ENCODE measurements around the gene CMPK1.

Gene CMPK1

DNA sequence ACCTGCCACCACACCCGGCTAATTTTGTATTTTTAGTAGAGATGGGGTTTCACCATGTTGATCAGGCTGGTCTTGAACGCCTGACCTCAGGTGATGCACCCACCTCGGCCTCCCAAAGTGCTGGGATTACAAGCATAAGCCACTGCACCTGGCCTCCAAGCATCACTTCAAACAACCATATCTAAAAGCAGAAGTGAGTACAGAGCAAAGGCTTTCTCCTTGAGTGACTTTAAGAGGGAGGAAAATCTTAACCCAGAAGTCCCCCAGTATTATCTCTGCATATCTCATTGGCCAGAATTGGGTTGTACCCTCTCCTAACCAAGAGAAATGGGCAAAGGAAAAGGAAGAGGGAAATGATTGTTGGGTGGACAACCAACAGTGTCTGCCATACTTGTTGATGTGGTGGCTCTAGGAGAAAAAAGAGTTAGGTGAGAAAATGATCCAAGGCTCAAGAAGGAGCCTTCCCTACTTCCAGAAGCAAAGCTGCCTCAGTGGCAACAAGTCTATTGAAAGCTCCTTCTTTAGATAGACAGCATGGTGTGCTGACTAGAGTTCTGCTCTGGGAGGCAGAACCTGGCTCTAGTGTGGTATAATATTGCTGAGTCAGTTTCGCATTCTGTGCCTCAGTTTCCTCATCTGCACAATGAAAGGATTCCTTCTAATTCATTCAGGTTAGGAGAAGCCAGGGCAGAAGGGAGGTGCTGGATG is 65.7 kb downstream of the CMPK1 start:
- DNase-seq = no peak

DNA sequence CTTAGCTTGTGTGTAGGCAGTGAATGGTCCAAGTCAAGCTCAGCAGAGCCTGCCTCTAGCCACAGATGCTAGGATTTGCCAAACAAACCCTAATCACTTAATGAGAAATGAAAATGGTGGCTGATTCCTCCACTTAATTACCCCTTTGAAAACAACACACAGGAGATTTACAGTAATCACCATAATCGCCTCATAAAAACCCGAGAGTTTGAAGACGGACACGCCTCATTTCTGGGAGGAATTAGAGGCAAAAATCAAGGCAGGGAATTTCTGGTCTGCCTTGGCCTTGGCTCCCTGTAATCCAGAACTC is 66.2 kb downstream of the CMPK1 start:
- DNase-seq = peak; percentile 51

DNA sequence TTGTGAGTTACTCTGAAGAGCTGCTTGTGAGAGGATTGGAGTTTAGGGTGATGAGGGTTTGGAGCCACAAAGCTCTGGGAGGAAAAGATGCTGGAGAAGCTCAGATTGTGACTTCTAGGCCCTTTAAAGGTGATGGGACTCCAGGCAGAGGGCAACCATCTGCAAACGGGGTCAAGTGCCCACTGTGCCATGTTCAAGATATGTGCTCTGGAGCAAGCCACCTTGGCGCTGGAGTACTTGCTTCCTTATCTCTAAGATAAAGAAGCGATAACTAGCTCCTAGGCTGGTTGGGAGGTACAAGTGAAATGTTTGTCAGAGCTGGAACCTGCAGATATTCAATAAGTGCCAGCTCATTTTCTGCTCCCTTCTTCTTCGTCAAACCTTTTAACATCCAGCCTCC is 68.2 kb downstream of the CMPK1 start:
- no peak for DNase-seq

DNA sequence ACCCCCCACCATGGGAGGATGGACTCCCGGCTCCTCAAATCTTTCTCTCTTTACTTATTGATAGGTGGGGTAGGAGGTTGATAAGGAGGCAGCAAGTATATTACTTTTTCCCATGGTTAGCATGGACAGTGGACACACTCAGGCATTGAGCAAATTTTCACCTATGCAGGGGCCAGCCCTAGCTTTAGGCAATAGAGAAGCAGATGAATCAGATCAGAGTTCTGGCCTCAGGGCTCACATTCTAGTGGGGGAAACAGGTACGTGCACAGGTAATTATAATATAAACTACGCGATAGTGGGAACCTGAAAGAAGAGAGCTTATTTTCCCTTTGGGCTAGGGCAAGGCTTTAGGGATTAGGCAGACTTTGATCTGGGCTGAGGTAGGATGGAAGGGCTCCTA is 69.0 kb downstream of the CMPK1 start:
- DNase-seq = no peak

GRCh38 chr1:47403321-47403910 is 69.8 kb downstream of the CMPK1 start:
- DNase-seq = no peak

DNA sequence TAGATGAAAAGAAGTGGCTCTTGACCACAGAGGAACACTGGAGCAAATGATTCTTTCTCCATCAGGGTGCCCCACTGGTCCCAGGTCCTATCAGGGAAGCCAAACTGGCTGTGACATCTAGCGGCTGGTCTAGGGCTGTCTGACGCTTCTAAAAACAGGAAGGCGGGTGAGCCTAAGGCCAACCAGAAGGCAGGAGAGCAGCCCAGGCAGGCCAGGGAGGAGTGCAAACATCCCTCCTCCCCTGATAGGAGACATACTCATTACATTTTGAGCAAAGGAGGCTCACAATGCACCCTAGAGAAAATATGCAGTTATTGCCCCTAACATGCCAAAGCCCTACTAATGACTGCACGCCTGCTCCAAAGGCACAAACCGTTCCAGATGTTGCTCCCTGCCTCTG is 72.1 kb downstream of the CMPK1 start:
- no peak for DNase-seq

- DNase-seq = no peak
These were observed 73.4 kb downstream of the CMPK1 start for GRCh38 chr1:47406966-47407365.

- no peak for DNase-seq
These were observed 73.9 kb downstream of the CMPK1 start for GRCh38 chr1:47407481-47407880.

DNA sequence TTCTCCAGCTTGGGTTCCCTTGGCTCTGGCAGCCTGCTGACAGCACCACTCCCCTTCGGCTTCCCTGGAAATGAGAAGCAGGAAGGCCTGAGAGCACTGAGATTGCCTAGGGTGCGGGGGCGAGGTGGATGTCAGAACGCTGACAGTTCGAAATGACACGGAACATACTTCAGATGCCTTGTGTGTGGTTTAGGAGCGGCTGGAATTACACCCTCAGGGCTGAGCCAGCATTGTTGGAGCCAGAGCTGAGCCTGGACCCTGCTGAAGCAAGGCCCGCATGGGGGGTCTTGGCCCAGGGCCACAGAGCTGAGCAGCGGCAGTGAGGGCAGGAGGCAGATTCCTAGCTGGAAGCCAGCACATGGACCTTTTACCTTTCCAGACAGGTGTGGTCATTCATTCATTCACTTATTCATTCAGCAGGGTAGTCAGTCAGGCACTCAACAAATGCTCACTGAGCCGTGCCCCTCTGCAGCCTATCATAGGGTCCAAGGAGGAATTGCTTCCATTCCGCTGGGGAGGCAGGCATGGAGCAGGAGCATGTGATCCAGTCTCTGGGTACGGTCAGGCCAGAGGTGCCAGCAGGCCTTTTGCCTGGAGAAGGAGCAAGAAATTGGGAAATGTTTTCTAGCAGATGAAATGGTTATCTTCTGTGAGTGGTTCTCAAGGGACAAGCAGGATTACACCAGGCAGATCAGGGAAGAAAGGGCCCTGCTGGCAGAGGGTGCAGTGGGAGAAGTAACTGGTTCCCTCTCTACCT is 75.9 kb downstream of the CMPK1 start:
- peak; percentile 47 for DNase-seq

DNA sequence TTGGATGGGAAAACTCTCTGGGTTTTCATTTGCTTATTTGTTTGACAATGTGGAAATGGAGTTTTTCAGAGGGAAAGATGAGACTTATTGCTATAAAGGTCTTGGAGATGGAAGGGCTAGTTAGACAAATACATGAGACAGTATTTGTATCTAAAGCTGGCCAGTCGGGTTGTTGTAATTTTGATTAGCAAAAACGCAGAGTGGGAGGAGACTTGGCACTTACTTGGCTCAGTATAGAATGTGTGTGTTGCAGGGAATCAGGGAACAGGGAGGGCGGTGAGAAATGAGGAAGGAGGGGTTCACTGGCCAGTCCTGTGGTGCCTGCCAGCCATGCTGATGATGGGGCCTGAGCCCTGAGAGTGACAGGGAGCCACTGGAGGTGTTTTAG is 76.5 kb downstream of the CMPK1 start:
- DNase-seq = no peak

GRCh38 chr1:47411436-47411835 is 77.8 kb downstream of the CMPK1 start:
- no peak for DNase-seq

DNA sequence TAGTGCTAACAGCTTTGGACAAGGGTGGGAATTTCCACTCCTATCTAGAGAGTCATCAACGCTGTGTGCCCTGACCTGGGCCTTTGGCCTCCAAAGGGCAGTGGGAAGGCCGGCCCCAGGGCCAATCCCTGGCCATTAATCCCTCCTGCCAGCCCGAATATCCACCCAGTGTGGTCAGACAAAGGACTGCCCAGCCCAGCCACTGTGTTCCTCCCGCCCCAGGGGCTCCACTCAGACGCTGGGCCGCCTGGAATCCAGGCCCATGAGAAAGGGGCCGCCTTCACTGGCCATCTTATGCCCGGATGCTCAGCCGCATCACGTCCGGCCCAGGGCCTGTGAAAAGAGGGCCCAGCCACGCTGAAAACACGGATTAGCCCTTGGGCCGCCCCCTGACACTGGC is 78.8 kb downstream of the CMPK1 start:
- DNase-seq = no peak

GRCh38 chr1:47415728-47416318 is 82.2 kb downstream of the CMPK1 start, which contains the start of gene FOXE3:
FOXE3 (plus strand) TSS chr1:47416285; CDS start chr1:47416316, 31 bp downstream.
- DNase-seq = no peak

- peak; percentile 66 for DNase-seq
These were observed 83.0 kb downstream of the CMPK1 start for GRCh38 chr1:47416319-47417169.

DNA sequence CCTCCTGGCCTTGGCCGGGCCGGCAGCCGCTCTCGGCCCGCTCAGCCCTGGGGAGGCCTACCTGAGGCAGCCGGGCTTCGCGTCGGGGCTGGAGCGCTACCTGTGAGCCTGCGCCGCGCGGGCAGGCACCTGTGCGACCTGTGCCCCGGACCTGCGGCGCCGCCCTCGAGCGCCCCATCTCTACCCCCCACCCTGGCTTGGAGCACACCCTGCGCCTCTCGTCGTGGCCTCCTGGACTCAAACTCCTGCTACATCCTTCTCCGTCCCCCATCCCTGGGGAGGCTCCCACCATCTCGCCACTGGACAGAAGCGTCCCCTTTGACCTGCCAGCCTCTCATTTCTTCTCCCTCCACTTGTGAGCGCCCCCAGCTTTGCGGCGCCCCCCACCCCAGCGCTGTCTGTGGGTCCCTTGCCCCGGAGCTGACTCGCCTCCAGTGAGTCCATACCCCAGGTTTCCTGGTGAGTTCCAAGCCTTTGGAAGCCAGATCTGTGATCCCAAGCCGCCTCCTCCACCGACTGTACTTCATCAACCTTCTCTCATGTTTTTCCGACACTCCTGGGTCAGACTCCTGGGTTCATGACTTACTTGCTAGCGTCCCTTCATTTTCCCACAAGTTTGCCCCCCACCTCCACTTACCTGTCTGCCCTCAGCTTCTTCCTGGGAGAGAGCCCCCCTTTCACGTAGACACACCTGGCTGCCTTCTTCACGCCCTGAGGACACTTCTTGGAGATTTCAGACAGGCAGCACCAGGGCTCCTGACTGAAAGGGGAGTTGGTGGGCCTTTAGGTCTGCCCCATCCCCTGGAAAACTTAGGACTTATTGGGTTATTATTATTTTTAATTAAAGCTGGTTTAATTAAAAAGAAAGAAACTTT is 83.8 kb downstream of the CMPK1 start:
- no peak for DNase-seq

GRCh38 chr1:47418122-47418521 is 84.5 kb downstream of the CMPK1 start:
- DNase-seq = no peak

DNA sequence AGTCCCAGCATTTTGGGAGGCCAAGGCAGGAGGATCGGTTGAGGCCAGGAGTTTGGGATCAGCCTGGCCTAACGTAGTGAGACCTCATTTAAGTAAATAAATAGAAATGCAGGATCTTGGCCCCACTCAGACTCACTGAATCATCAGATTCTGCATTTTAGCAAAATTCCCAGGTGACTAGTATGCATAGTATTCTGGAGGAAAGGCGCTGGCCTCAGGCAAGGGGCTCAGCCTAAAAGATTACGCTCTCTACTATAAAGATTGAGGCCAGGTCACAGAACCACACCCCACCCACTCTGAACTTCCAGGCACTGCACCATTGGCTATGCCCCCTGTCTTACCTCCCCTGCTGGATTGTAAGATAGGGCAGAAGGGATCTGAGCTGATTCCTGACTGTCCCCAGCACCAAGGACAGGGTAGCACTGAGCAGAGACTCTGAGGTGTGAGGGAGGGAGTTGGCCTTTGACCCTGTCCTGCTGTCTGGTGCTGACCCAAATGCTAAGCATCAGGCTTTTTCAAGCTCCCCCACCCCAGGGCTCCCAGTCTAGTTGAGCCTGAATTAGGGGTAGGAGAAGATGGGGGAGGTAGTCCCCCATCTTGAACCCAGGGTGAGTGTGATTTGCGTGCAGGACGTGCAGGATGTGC is 85.2 kb downstream of the CMPK1 start:
- DNase-seq = no peak

GRCh38 chr1:47420547-47420946 is 87.0 kb downstream of the CMPK1 start:
- no peak for DNase-seq

- DNase-seq = no peak
These were observed 90.3 kb downstream of the CMPK1 start for GRCh38 chr1:47423872-47424271.

DNA sequence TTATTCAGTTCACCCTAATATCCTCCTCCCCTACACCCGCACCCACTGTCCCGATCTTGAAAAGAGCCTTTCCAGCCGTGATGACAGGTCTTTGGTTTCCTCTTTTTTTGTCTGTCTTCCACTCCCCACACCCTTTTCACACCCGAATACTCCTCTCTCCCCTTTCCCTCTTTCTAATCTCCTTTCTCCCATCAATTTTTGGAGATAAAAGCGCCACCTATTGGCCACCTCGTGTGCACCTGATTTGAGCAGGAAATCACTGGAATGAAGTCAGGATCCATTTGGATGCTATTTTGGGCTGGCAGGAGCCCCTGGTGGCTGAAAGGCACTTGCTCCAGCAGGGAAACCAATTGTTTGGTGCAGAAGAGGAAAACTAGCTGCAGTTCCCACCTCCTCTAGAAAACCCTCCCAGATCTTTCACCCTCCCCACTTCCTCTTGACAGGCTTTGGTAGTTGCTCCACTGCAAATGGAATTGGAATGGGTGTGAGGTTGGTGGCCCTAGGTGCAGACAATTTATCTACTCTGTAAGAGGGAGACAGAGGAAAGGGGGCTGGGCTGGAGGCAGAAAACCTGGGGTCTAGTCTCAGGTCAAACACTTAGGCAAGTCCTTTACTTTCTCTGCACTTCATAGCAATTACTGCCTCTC is 90.9 kb downstream of the CMPK1 start:
- DNase-seq = peak; percentile 76
